Activated CD4-positive, alpha-beta T cell treated with anti-CD3 and anti-CD28 coated beads, Interleukin-2, amount 50 U/mL, for 48 hours (primary cell): ENCODE data around the gene ZNF385C.
"Not testable (repeated sequence)": the region's sequence is repeated elsewhere in the genome, so short reads cannot be mapped to it uniquely, and the experiment has no call there.

Experiments used
- DNase-seq, 2 experiments: peaks; one replicate each; pipeline ENCODE4 v3.0.0-alpha.2; 2020

Gene ZNF385C, protein sequence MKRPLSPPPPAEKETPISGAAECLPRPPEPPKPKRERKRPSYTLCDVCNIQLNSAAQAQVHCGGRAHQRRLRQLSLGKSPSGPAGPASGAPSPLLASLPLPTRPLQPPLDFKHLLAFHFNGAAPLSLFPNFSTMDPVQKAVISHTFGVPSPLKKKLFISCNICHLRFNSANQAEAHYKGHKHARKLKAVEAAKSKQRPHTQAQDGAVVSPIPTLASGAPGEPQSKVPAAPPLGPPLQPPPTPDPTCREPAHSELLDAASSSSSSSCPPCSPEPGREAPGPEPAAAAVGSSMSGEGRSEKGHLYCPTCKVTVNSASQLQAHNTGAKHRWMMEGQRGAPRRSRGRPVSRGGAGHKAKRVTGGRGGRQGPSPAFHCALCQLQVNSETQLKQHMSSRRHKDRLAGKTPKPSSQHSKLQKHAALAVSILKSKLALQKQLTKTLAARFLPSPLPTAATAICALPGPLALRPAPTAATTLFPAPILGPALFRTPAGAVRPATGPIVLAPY

DNA sequence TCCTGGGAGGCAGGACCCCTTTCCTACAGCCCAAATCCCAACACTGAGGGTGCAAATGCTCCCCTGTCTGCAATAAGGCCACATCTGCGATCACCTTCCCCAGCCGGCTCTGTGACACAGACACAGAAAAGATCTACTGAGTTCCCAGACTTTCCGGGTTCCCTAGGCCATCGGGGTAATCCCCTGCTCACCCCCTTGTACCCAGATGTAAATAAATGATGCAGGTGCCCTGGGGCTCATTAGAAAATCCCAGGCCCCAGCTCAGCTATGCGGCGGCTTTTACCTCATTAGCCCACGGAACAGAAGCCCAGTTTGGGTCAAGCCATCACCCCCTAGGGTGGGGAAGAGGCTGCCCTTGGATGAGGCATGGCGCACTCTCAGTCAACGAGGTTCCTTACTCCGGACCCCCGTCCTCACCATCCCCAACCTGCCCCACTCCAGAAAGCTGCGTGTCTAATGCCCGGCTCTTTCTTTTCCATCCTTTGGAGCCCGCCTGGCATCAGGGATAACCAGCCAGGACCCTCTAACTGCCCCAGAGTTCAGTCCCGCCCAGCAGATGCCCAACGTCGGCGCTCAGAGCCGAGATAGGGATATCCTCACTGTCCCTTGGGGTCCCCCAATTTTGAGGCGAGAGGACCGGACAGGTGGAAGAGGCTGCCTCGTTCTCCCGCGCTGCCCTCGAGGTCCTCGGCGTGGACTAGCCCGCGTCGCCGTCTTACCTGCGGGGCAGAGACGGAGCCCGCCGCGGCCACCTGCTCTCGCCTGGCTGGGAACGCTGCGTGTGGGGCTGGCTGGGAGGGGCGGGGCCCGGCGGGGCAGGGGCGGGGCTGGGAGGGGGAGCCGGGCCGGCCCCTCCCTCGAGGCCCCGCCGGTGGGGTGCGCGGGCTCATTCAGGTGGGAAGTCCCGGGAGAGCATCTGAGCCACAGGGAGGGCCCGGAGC is at the start of gene ZNF385C:
Gene ZNF385C, minus strand, starts transcription at position 783 of the 941 bp plus-strand sequence. CDS start 35,417 bp downstream, outside the sequence.
- peak; percentile 48 to 53 for DNase-seq

DNA sequence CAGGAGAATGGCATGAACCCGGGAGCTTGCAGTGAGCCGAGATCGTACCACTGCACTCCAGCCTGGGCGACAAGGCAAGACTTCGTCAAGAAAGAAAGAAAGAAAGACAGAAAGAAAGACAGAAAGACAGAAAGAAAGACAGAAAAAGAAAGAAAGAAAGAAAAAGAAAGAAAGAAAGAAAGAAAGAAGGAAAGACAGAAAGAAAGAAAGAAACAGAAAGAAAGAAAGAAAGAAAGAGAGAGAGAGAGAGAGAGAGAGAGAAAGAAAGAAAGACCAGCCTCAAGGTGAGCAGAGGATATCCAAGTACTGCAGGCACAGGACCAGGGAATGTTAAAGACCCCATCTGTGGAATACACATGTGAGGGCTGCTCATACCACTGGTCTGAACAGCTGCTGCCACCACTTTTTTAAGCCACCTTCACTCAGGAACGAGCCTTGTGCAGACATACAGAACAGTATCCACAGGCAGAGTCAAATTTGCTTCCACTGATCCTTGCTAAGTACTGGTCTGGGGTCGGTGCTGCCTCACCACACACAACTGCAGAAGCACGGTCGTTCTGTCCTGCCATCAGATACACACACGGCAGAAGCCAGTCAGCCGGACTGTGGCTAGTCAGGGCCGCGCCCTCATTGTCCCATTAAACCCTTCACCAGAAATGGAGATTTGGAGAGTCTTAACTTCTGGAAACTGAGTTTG is 48.8 kb upstream of the ZNF385C start:
- no peak for DNase-seq

DNA sequence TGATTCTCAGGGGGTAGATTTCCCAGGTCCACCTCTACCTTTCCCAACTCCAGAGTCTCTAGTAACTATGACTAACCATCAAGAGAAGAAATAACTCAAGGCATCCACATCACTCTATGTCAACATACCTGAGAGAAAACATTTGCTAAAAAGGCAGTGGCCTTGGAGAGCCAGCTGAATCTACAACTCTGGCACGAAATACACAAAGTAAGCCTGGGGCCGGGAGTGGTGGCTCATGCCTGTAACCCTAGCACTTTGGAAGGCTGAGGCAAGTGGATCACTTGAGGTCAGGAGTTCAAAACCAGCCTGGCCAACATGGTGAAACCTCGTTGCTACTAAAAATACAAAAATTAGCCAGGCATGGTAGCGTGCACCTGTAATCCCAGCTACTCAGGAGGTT is 44.9 kb upstream of the ZNF385C start:
- DNase-seq = not testable (repeated sequence)

DNA sequence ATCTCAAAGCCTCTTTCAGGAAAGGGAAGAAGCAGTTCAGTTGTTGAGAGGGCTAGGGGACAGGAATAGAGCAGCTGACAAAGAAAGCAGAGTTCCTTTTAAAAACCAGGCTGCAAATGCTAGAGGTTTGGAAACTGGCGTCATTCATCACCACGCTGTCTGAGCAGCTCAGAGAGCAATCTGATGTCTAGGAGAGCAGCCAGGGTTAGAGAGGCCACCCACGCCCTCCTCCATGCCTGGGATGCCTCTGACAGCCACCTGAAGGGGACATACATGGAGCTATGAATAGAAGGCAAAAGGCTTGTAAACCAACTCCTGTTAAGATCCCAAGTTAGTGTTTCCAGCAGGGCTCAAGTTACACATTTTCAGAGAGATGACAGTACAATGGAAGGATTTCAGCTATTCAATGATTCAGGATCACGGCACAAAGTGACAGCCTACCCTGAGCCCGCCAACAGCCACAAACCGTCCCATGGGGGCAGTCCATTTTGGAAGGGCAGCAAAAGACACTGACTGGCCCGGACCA is 44.2 kb upstream of the ZNF385C start:
- DNase-seq = no peak

DNA sequence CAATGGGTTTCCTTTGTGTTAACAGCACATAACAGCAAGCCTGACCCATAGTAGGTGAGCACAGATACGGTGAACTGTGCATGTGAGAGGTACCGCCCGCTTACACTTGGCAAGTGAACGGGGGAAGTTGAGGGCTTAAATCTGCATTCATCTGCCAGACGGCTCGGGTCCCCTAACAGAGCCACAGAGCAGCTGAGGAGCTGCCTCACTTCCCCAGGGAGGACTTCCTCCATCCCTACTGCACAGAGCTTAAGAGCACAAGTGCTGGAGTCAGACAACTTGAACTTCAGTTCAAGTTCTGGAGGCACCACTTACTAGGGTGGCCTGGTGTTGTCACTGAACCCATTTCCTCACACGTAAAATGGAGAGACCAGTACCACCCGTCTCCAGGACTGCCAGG is 43.1 kb upstream of the ZNF385C start:
- DNase-seq = no peak

DNA sequence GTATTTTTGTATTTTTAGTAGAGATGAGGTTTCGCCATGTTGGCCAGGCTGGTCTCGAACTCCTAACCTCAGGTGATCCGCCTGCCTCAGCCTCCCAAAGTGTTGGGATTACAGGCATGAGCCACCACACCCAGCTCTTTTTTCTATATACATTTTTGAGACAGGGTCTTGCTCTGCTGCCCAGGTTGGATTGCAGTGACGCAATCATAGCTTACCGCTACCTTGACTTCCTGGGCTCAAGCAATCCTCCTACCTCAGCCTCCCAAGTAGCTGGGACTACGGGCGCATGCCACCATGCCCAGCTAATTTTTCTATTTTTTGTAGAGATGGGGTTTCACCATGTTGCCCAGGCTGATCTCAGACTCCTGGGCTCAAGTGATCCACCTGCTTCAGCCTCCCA is 42.4 kb upstream of the ZNF385C start:
- not testable (repeated sequence) for DNase-seq

DNA sequence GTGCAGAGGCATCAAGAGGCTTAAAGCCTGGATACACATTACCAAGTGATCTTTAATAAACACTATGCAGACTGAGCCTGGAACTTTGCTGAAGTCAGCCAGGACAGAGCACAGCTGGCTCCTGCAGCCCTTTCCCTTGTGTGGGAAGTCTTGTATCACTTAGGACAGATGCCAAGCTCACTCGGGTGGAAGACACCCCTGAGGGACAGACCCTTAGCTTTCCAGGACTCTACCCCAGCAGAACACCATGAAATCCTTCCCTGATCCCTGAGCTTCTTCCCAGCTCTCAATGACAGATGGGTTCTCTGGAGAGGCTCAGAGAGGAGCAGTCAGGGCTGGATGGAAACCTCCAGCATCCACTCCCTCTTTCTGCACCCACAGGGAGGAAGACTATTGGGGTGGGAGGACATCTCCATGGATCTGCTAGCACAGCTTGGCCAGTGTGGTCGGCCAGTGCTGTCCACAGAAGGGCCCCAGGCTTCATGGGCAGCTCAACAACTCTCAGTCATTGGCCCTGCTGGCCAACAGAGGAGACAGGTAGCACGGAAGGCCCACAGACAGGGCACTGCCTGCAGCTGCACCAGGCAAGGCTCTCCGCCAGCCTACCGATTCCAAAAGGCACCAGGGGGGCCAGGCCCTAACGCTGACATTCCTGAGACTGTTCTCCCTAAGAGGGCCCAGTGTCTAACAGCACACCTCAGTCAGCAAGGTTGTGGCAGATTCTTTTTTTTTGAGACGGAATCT is 40.6 kb upstream of the ZNF385C start:
- DNase-seq = no peak

DNA sequence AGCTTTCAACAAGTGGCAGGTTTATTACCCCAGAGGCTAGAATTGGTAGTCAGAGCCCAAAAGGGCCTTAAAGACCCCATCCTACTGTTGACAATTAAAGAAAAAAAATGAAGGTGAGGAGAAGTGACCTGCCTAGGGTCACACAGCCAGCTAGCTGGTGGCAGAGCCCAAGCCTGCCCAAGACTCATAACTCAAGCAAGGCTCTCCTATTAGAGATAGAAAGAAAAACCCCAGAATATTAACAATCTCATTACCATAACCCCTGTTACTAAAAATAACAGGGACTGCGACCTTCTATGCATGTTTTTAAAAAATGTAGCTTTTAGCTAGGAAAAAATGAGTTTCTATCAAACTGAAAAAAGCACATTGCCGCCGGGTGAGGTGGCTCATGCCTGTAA is 38.4 kb upstream of the ZNF385C start:
- no peak for DNase-seq

DNA sequence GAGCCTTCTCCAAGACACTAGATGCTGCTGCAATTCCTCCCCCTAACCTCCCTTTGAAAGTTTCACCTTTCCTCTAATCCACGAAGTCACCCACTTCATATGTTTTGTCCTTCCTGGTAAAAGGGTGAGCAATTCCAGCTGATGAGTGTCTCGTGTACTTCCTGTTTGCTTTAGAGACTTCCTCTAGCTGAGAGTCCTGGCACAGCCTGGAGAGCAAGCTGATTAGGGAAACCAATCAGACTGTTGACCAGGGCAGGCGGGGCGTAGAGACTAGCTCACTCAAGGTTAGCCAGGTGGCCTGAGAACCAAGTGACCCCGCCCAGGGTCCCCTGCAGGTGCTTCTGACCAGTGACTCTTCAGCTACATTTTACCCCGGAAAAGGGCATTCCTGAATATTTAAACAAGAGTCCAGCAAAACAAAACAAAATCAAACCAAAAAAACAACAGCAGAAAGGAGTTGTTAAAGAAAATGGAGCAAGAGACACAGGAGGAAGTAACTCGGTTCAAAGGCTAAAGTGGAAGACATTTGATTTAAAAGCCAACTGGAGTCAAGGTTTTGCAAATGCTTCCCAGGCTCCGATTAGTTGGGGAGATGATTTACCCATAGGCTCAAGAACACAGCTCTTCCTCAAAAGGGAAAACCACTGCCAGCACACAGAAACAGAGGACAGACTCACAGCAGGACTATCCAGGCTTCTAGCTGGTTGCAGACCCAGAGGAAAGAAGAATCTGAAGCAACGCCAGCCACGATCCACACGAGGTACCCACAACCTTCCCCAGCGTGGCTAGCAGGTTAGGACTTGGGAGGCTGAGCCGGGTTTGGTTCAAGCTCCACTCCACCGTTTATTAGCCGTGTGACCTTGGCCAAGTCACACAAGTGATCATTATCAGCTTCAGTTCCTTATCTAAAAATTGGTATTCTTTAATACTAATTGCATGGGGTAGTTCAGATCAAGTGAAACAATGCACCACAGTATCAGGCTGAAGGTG is 37.7 kb upstream of the ZNF385C start:
- DNase-seq = no peak

DNA sequence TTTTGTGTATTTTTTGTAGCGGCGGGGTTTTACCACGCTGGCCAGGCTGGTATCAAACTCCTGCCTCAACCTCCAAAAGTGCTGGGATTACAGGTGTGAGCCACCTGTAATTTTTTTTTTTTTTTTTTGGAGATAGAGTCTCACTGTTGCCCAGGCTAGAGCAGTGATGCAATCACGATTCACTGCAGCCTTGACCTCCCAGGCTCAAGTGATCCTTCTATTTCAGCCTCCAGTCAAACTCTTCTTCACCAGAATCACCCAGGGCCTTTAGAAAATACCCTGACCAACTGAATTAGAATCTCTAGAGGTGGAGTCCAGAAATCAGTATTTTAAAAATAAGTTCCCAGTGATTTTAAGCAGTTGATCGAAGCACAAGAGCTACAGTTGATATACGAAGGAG is 36.9 kb upstream of the ZNF385C start:
- no peak for DNase-seq

DNA sequence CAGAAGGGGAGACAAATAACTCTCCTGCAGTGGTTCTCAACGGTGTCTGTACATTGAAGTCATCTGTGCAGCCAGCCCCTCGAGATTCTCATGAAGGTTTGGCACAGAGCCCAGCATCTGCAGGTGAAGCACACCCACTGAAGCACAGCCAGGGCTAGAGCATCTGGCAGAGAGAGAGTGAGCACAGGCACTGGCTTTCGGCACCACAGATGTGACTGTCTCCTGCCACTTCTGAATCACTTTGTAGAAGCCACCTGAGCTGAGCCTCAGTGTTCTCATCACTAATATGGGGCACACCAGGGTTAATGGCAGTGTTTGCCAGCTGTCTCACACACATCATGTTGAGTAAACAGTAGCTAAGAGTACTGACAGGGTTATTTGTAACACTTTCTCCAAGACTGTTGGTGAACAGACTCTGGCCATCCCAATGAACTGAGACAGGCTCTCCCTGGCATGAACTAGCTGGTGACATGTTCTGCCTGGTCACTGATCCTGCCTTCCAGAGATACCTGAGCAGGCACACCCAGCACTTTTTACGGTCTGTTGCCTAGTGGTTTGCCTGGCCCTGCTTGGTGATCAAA is 35.3 kb upstream of the ZNF385C start:
- peak in 1 of 2 experiments; percentile 28 for DNase-seq

DNA sequence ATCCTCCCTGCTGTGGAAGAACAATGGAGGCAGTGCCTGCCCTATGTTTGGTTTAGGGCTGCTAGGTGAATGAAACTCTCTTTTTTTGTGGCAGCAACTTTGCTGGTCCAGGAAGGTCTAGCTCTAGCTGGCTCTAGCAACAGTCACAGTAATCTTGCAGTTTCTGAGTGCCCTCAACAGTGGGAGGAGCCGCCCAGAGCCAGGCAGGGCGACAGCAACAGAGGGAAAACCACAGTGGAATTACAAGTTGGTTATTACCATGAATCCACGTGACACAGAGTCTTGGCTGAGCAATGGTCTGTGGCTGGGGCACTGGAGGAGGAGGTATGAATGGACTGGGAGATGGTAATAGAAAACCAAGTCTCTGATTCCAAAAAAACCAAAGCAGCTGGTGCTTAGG is 34.7 kb upstream of the ZNF385C start:
- peak; percentile 55 to 69 for DNase-seq

DNA sequence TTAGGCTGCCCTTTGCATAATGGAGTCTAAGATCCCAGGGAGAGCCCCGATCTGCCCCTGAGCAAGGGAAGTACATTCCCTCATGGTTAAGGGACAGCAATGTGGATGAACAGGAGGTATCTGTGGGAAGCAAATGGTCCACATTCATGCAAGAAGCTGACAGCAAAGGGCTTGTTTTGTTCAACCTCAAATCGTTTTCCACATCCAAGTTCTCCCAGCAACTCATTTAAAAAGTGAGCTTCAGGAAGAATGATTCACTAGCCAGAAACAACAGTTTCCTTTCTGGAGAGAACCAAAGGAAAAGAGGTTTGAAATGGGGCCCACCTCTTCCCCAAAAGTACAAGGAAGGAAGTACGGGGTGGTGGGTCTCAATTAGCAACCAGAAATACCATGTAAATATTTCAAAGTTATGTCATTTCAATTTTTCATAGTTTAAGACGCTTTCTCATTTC is 33.7 kb upstream of the ZNF385C start:
- DNase-seq = no peak

DNA sequence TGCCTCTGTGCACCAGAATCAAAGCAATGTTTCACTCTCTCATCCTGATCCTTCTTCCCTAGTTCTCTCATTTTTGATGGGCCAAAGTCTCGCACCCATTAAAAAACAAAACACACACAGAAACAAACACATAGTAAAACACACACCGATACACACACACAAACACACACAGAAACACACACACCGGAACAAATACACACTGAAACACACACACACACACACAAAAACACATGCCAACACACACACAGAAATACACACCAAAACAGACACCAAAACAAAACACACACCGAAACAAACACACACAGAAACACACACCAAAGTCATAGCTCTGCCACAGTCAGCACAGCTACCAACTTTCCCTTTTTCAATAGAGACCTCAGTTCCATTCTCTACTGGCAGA is 33.0 kb upstream of the ZNF385C start:
- DNase-seq = no peak

DNA sequence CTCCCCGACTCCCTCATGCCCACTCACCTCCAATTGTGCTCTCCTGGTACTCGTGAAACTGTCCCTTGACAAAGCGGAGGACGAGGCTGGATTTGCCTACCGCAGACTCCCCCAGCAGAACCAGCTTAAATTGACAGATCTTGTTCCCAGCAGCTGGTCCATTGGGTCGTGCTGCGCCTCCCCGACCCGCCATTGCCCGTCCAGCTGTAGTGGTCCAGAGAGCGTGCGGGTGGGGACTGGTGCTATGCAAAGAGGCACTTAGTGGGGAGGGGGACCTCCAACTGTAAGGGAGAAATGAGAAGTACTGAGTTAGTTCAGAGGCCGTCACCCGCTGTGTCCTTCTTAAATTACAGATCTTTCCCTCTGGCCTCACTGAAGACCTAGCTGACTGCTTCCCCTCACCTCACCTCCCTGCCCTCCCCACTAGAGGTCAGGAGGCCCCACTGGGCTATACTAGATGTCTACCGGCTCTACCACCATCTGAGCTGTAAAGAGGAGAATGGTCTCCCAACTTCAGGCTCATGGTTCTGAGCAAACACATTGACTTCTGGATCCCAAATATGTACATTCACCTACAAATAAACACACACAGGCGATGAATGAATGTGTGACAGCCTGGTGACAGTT is 32.1 kb upstream of the ZNF385C start:
- DNase-seq = no peak

DNA sequence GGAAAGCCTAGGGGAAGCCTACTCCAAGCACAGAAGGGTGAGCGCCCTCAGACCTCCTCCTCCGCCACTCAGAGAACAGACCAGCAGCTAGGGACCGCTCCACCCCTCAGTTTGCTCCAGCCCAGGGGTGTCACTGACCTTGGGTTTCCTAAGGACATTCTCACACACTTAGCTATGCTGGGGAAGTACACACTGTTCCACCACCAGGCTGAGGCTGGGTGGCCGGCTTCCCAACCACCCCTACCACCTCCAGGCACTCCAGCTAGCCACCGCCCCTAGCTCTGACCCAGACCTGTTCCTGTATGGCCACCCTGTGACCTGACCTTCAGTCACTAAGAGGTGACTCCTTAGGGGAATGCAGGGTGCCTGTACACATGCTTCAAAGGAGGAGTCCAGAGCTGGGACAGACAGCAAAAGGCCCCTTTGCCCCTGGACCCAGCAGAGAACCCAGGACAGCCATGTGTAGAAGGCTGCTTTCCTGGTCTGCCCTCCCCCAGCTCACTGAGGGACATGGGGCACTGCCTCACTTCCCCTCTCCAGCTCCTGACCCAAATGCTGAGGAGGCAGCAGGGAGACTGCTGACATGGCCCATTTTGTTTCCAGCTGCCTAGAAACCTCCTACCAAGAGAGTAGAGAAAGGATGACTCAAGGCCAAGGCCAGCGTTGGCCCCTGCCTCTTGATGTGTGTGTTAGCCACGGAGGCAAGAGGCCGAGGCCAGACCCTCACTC is 31.0 kb upstream of the ZNF385C start:
- DNase-seq = no peak

DNA sequence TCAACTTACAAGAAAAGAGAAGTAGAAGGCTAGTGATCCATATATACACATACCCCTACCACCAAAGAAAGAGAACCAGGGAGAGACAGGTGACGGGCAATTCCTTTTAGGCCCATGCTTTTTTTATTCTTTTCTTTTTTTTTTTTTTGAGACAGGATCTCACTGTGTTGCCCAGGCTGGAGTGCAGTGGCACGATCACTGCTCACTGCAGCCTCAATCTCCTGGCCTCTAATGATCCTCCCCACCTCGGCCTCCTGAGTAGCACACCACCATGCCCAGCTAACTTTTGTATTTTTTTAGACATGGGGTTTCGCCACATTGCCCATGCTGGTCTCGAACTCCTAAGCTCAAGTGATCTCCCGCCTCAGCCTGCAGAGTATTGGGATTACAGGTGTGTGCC is 29.1 kb upstream of the ZNF385C start:
- no peak for DNase-seq

DNA sequence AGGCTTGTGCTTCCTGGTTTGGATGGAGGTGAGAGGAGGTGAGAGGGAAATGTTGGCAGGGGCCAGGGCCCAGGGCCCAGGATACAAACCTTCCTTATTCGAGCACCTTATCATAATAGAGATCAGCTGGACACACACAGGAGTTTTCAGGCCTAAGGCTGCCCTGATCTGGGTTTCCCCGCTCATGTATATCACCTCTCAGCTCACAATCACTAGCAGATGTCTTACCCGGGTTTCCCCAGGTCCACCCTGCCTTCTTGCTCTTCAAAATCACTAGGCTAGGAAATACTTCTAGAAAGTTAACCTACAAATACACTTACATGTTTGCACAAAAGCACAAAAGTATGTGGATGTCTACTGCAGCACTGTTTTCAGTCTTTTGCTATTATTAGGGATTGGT is 28.6 kb upstream of the ZNF385C start:
- DNase-seq = no peak

DNA sequence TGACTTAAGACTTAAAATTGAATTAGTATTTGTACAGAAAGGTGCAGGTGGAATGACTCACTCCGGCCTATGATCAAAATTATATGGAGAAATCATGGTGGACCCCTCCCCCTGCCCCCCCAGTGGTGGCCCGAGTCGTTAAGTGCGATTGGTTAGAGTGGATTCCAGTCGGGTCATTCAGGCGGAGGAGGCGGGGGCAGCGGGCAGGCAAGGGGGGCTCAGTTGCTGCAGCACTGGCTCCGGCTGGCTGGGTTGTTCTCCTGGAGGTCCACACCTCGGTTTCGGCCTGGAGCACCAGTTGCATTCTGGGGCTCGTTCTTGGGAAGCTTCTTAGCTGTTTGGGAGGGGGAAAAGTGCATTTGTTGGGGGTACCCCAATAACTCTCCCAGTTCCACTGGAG is 27.3 kb upstream of the ZNF385C start:
- no peak for DNase-seq
